GM21447 (cell line): Measurements from ENCODE around the gene PRKG1.
"Not testable (repeated sequence)": the region's sequence is repeated elsewhere in the genome, so short reads cannot be mapped to it uniquely, and the experiment has no call there.

ENCODE experiments used
- ATAC-seq: cut with Tn5 transposase; IDR thresholded peaks from one replicate; pipeline ENCODE4 v1.9.1; 2021; ENCODE audit not compliant: unreplicated experiment

Gene PRKG1

DNA sequence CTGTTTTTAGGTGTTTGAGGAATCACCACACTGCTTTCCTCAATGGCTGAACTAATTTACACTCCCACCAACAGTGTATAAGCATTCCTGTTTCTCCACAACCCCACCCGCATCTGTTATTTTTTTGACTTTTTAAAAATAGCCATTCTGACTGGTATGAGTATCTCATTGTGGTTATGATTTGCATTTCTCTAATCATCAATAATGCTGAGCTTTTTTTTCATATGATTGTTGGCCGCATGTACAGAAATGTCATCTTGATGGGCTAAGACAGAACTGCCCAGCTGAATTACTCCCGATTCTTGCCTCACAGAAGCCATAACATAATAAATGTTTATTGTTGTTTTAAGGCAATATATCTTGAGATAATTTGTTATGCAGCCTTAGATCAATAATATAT lies 1146.7 kb downstream of the PRKG1 start:
- ATAC-seq: no peak

DNA sequence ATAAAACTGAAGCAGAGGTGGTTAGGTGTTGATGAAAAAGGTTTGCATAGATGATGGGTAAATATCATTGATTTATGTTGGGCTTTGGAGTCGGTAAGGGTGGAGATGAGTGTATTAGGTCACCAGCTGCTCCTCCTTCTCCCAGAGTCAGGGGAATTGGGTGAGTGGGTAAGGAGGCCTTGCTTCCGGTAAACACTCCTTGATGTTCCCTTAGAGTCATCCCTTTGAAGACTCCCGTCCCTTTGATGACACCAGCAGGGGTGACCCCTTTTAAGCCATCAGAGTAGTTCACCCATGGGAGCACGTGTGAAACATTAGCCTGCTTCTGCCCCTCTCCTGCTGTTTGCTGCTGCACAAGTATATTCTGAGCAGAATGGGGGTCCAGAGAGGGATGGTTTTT lies 1147.6 kb downstream of the PRKG1 start:
- ATAC-seq: no peak

DNA sequence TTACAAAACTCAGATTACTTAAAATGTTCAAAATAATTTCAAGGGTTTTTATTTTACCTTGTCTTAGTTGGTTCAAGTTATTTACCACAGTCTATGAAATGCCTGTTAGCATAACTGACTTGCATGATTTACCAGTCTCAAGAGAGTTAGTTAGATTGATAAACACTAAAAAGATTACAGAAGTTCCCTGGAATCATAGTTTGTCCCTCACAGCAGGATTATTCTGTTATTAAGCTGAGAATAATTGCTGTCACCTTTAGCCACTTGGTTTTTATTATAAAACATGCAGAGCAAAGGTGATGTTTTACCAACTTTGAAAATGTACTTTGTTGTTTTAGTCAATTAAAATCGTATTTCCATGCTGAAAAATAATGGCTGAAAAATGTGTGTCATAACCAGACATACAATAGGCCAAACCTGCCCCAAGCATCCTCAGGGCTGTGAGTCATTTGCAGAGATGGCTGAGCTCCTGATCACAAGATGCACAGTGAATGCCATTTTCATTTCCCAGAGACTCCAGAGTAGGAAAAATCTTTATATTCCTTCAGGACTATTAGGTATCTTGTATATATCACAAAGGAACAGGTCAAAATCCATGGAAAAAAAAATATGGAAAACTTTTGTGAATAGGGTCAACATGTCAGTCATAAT lies 1152.0 kb downstream of the PRKG1 start:
- ATAC-seq: no peak

DNA sequence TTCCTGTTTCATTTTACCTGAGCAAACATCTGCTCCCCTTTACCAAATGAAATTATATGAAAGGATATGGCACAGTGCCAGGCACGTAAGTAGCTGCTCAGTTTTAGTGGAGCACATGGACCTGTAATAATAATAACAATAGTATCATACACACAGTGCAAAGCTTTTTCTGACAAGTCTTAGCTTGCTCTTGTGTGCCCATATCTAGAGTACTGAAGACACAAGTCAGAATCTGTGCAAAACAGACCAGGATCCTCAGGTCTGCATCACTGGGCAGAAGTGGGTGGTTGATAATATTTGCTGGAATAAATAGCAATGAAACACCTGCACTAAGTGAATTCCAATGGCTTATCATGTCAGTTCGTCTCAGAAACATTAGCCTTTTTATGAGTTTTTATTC lies 1154.3 kb downstream of the PRKG1 start:
- ATAC-seq: no peak

DNA sequence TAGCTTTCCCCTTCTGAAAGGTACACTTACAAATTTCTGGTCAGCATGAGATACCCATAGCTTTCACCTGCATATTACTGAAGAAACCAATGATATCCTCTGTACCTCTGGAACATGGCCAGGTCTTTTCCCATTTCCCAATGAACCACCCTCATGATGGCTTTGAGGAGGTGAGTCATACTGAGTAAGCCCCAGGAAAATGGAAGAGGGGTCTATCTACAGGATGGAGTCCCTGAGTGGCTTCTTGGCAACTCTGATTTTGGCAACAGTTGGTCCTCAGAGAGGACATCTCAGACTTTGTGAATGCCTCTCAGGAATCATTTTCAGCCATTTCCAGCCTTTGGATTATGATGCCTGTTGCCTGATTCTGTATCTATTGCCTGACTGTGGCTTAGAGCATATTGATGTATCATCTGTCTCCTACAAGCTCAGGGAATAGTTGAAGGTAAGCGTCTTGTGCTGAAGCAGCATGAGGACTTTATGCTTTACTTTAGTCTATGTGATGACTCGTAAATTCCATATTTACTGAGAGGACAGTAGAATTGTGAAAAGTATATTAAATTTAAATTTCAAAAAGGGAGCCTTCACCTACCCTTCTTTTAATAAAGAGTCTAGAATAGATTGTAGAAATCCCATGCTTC lies 1155.1 kb downstream of the PRKG1 start:
- ATAC-seq: no peak

DNA sequence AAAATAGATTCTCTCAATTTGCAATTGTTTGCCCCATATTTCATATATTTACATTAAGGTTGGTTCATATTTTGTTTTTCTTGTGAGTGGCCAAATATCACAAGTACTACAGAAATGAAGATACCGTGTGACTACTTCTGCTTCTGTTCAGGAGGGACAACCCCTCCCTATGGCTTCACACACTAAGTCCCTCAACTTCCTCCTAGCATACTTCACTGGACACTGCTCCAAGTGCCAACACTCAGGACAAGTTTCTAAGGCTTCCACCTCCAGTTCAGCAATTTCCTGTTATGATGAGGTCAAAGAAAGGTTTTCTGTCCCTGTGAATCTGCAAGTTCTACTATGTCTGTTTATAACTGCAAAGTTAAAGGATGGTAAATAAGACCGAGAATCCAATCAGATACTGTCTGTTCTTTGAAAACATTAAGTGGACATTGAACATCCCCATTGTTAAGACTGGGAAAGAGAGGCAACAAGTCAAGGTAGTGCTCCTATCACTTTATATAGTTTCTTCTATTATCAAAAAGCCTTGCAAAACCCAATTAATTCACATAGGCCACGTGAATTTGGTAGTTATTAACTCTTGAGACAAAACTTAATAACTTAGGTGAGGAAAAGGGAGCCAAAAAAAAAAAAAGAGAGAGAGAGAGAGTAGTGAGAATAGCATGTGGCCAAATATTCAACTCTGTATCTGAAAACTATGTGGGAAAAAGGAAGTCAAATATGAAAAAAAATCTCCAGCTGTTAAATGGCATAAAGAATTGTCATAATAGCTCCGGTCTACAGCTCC lies 1158.5 kb downstream of the PRKG1 start:
- ATAC-seq: peak; percentile 99

DNA sequence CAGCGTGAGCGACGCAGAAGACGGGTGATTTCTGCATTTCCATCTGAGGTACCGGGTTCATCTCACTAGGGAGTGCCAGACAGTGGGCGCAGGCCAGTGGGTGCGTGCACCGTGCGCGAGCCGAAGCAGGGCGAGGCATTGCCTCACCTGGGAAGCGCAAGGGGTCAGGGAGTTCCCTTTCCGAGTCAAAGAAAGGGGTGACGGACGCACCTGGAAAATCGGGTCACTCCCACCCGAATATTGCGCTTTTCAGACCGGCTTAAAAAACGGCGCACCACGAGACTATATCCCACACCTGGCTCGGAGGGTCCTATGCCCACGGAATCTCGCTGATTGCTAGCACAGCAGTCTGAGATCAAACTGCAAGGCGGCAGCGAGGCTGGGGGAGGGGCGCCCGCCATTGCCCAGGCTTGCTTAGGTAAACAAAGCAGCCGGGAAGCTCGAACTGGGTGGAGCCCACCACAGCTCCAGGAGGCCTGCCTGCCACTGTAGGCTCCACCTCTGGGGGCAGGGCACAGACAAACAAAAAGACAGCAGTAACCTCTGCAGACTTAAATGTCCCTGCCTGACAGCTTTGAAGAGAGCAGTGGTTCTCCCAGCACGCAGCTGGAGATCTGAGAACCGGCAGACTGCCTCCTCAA lies 1159.2 kb downstream of the PRKG1 start:
- ATAC-seq: not testable (repeated sequence)

DNA sequence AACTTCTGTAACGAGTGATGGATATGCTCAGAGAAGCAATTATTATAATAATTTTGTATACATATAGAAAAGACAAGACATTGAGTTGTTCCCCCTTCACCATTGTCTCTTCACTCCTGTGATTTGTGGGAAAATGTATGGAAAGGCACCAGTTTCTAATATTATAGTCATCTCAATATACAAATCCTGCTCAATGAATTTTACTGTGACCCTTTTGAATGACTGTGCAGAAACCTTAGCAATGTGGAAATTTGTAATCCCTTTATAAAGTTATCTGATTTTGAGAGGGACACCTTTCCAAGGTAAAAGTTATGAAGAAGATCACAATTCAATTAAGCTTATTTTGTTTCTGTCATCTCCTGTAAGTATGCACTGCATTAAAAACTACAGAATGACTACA lies 1165.5 kb downstream of the PRKG1 start:
- ATAC-seq: no peak

DNA sequence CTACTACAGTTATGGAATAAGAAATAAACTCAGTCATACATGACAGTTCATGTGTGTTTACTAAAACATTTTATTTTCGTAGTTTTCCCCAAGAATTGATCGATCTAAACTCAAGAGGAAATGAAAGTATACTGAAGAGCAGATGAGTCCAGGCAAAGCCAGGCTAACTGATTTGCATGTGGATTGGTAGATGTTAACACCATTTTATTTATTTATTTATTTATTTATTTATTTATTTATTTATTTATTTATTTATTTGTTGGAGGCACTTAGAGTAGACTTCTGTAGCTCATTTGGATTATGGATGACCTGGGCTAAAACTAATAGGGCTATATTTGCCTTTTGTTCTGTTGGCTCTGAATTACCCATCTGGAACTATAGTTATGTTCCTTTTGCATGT lies 1171.3 kb downstream of the PRKG1 start:
- no peak for ATAC-seq

DNA sequence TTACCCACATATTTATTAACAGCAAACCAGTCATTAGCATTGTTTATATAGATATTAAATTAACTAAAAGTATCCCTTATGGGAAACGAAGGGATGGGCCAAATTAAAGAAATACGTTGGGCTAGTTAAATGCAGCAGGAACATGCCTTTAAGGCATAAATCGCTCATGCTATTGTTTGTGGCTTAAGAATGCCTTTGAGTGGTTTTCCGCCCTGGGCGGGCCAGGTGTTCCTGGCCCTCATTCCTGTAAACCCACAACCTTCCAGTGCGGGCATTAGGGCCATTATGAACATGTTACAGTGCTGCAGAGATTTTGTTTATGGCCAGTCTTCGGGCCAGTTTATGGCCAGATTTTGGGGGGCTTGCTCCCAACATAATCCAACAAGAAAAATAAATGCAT lies 1173.6 kb downstream of the PRKG1 start:
- ATAC-seq: not testable (repeated sequence)

DNA sequence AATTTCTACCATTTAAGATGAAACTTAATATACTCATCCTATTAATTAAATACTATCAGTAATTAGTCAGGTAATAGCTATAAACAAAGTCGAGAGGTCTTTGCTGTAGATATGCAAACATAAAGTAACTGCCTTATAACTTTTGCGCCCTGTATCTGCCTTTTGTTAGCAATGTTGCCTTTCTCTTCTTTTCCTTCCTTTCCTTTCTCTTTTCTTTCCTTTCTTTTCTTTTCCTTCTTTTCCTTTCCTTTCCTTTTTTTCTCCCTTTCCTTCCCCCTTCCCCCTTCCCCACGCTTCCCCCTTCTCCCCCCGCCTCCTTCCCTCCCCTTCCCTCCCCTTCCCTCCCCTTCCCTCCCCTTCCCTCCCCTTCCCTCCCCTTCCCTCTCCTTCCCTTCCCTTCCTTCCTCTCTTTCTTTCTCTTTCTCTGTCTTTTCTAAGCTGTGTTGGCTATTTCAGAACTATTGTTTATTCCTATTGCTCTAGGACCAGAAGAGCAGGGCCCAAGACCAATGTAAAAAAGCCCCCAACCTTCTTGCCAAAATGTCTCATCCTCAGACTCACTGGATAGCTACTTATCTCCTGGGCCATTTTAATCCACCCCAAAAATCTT lies 1174.5 kb downstream of the PRKG1 start:
- ATAC-seq: no peak

DNA sequence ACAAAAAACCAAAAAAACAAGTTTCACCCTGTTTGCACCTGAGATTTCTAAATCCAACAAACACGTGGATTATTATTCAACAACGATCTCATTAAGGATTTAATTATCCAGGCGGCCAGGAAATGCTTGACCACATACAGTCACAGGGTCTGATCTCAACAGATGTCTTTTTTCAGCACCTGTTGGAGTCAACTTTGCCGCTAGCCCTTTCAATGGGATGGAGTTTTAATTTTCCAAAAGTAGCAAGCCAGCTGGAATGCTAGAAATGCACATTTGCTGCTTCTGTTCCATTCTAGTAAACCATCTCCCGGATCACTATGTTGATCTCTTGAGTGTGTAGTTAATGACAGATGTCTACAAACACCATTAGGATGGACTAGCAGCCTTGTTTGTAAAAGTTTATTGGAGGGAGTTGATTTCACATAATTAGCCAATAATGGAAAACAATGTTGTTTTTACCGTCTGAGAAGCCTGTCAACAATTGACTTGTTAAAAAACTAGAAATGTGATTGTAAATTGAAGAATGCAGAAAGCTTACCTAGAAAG lies 1175.6 kb downstream of the PRKG1 start:
- no peak for ATAC-seq

DNA sequence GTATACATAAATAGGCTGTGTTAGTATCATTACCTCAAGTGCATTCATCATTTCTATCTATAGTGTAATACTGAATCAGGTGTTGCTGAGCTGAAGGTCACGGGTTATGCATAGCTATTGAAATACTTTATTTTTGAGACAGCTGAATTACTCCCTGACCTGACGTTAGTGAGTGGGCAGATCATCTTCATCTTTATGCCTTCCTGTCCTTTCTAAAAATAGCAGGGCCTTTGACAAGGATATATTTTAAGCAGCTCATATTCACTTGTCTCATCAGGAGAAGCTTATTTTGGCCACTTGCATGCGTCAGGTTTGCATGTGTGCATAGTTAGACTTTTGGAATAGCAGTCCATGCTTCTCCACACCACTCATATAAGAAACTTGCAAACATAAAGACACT lies 1176.2 kb downstream of the PRKG1 start:
- no peak for ATAC-seq

DNA sequence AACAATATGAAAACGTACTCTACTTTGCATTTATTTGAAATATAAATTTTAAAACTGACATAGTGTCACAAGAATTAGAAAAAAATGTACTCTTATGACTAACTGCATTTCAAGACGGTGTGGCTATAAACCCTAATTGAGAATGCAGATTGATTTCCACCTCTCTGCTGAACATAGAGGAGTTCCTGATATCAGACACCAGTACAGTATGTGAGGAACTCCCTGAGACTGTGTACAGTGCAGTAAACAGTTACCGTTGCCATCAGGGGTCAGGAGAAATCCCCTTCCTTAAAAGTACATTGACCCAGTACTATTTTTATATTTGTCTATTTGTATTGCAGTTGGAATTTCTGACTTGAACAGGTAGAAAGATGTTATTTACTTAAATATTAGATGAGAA lies 1178.0 kb downstream of the PRKG1 start:
- ATAC-seq: no peak

DNA sequence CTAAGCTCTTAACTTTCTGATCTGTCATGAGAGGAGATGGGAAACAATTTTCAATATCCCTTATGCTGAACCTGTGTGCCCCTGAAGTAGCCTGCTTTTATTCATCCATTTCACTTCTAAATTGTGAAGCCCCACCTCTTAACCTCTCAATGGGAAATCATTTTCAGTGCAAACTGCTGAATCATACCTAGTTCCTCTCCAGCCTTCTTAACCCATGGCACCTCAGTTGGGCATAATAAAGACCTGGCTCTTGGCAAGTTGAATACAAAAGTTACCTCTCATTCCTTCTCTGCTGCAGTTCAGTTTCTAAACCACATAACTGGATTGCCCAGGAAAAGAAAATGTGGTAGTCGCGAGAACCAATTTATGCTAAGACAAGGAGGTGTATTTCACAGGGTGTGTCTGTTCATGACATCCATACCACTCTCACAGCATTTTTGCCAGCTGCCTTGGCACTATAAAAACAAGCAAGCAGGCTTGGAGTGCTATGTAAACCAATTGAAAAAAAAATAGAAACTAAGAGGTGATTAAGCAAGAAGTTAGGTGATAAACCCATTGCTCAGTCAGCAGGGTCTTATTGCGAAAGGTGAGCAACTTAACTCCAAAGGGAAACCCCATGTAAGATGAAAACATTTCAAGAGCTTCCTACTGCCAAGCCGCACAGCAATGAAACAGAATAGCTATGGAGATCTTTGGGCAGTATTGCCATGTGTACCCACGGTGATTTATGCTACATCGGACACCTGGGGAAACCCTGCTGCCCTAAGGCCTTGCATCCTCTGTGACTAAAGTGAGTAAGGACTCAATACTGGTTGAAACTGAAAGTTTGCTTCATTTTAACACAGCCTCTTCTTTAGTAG lies 1182.8 kb downstream of the PRKG1 start:
- peak; percentile 98 for ATAC-seq

DNA sequence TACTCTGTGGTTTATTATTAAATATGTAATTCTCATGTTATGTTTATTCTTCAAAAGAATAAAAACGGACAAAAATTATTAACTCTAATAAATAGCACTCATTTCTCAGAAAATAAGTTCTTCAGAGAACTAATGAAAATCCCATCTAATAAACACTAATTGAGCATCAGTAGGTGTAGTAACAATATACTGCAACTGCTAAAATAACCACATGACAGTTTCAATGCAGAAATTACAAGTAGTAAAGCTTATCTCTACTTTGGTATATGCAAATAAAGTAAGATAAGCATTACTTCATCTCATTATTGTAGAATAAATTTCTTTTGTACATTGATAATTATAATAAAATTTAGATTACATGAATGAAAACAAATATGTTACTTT lies 1183.4 kb downstream of the PRKG1 start:
- peak; percentile 73 for ATAC-seq

DNA sequence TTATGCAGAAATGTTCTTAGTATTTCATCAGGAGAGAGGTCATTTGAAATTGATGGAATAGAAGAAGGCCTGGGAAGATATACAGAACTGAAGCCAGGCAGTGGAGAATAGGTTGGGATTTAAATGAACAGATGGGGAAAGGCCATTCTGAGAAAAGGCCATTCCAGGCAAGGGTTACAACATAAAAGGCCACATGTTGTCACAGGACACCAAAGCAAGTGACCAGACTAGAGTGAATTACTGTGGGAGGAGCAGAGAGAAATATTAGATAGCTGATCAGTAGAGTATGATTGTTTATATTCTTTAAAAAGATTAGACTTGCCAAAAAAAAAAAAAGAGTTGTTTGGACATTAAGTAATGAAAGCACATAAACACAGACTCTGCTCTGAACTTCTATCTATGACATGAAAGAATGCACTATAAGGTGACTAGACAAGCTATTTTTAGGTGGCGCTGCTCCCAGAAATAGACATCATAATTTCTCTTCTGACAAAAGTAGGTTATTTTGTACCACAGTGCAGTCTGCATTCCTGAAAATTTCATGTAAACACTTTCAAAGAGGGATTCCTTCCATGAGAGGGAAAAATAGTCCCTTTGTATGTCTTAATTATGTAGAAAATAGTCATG lies 1184.6 kb downstream of the PRKG1 start:
- no peak for ATAC-seq

DNA sequence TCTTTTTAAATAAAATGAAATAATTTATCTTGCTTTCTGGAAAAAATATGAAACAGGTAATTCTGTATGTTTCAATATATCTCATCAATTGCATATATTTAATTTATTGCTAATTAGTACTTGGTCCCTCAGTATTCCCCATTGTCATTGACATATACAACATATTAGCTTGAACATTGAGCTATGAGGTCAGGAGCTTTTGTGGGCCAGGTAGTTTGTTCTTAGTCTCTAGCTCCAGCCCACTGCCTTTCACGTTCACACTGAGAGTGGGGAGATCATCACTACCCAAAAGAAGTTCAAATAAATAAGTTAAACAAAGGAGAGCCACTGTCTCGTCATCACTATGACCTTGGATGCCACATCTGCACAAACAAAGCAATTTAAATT lies 1185.1 kb downstream of the PRKG1 start:
- no peak for ATAC-seq

DNA sequence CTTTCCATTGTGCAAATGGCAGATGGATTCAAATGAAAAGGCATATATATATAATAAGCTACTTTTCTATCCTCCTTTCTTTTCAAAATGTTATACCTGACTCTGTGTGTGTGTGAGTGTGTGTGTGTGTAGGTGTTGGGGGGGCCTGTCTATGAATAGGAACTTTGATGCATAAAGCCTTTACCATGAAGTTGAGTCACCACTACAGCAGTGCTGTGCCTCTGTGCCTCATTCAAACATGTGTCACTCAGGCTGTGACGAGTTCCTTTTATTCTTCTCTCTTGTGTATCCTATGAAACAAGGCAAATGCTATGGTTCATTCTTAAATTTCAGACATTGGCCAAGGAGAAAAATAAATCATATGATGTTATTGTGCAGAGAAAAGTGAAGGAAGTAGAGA lies 1187.1 kb downstream of the PRKG1 start:
- no peak for ATAC-seq
